ENCODE measurements around the gene NF2.

GRCh38 chr22:29691636-29692326 is 88.3 kb downstream of the NF2 start:
- TF ChIP-seq CTCF (IDR thresholded peaks at IDR 0.05), result no peak
- no peak for TF ChIP-seq POLR2A (IDR thresholded peaks at IDR 0.05)
- no peak for TF ChIP-seq POLR2AphosphoS5 (IDR thresholded peaks at IDR 0.05)
- no peak for TF ChIP-seq EP300 (IDR thresholded peaks at IDR 0.05)
